ENCODE data around the gene CHST1. TPM values are rescaled to one million over a fixed set of nuclear protein-coding genes. Genes with fewer than 3 reads are reported as not detected.

CHST1 gene
- polyA plus RNA-seq, 2 of the 4 experiments (the other 2 are of a cell fraction): 0.40 to 0.89 TPM

- 0% methylated on average over 1 of the region's 1 CpG for WGBS (ENCODE audit: missing lambda C conversion rate)
- POLR2A ChIA-PET: no interaction called here
Observed at GRCh38 chr11:45605051-45605450, 60.4 kb downstream of the CHST1 start.

GRCh38 chr11:45603946-45604682 lies 61.3 kb downstream of the CHST1 start:
- POLR2A ChIA-PET: no interaction called here

More at GRCh38 chr11:45605051-45605450, 60.4 kb downstream of the CHST1 start:
- DNase-seq (ENCODE audit: low read depth in 1 of 2, low spot score in 1 of 2): no peak
- no peak overlapping the region for H3K4me3 ChIP-seq
- H3K27ac ChIP-seq: no peak overlapping the region
- no peaks in the 10 kb centered on the region; the same call in 2 of the 3 replicates for H3K9me3 ChIP-seq
- H3K4me2 ChIP-seq: no peak overlapping the region
- CTCF ChIA-PET: interaction anchor here (0.7 to 0.9 kb wide), 2 partner anchors 17 to 167 kb away, joined by 3 to 4 read pairs; no protein-coding TSS in a partner anchor
- TF ChIP-seq ESRRA (IDR thresholded peaks at IDR 0.05; ENCODE audit: borderline replicate concordance, low read length) (no peak), FOXS1 (CRISPR knock-in tag; IDR thresholded peaks at IDR 0.05) (no peak), RNF2 (IDR thresholded peaks at IDR 0.05; ENCODE audit: borderline replicate concordance, low read depth) (no peak), NR3C1 (IDR thresholded peaks at IDR 0.05) (no peak), BCL3 (IDR thresholded peaks at IDR 0.05) (no peak), HOXB5 (CRISPR knock-in tag; IDR thresholded peaks at IDR 0.05) (no peak), CHD2 (IDR thresholded peaks at IDR 0.05; ENCODE audit: low read length, partially characterized antibody) (no peak)
- H3K4me1 ChIP-seq: no peaks in the 10 kb centered on the region
- ATAC-seq: no peak
- FAIRE-seq: no peak

More at GRCh38 chr11:45603946-45604682, 61.3 kb downstream of the CHST1 start:
- Histone ChIP-seq H3K4me1 (no peaks in the 10 kb centered on the region), H3K27ac (no peak overlapping the region), H3K4me3 (no peak overlapping the region), H3K4me2 (no peak overlapping the region), H3K9me3 (no peaks in the 10 kb centered on the region; the same call in 2 of the 3 replicates)
- CTCF ChIA-PET: interaction anchor here (1.4 kb wide), 1 partner anchor 11 kb away, joined by 5 read pairs; no protein-coding TSS in a partner anchor
- DNase-seq (ENCODE audit: low read depth in 1 of 2, low spot score in 1 of 2) (no peak), ATAC-seq (no peak; a peak in 3 of 6 replicates), FAIRE-seq (no peak)
- TF ChIP-seq CEBPB (IDR thresholded peaks at IDR 0.05): no peak
- TF ChIP-seq FOXS1 (CRISPR knock-in tag; IDR thresholded peaks at IDR 0.05): no peak
- TF ChIP-seq RNF2 (IDR thresholded peaks at IDR 0.05; ENCODE audit: borderline replicate concordance, low read depth): no peak
- TF ChIP-seq BCL3 (IDR thresholded peaks at IDR 0.05): no peak
- no peak for TF ChIP-seq TP53 (CRISPR knock-in tag; IDR thresholded peaks at IDR 0.05)
- TF ChIP-seq REST (IDR thresholded peaks at IDR 0.05): no peak
- TF ChIP-seq ZC3H11A (IDR thresholded peaks at IDR 0.05): no peak
- TF ChIP-seq HES2 (IDR thresholded peaks at IDR 0.05): no peak
- no peak for TF ChIP-seq RFX5 (IDR thresholded peaks at IDR 0.05)
- TF ChIP-seq KDM5A (IDR thresholded peaks at IDR 0.05): no peak
- TF ChIP-seq MAX (IDR thresholded peaks at IDR 0.05): no peak
- TF ChIP-seq CHD2 (IDR thresholded peaks at IDR 0.05; ENCODE audit: low read length, partially characterized antibody): no peak
- no peak for TF ChIP-seq RCOR1 (IDR thresholded peaks at IDR 0.05; ENCODE audit: low read depth, low read length)
- no peak for TF ChIP-seq ZSCAN20 (CRISPR knock-in tag; IDR thresholded peaks at IDR 0.05)
- no peak for TF ChIP-seq POLR2A (IDR thresholded peaks at IDR 0.05; ENCODE audit: low read length)
- TF ChIP-seq ZFP36 (IDR thresholded peaks at IDR 0.05; ENCODE audit: borderline replicate concordance, partially characterized antibody): no peak
- WGBS (ENCODE audit: missing lambda C conversion rate): 16% methylated on average over 11 of the region's 11 CpGs
